ENCODE measurements around the gene M6PR.
A peak's percentile ranks its signal among the peaks of the same experiment; 100 is the strongest.

The M6PR gene

DNA sequence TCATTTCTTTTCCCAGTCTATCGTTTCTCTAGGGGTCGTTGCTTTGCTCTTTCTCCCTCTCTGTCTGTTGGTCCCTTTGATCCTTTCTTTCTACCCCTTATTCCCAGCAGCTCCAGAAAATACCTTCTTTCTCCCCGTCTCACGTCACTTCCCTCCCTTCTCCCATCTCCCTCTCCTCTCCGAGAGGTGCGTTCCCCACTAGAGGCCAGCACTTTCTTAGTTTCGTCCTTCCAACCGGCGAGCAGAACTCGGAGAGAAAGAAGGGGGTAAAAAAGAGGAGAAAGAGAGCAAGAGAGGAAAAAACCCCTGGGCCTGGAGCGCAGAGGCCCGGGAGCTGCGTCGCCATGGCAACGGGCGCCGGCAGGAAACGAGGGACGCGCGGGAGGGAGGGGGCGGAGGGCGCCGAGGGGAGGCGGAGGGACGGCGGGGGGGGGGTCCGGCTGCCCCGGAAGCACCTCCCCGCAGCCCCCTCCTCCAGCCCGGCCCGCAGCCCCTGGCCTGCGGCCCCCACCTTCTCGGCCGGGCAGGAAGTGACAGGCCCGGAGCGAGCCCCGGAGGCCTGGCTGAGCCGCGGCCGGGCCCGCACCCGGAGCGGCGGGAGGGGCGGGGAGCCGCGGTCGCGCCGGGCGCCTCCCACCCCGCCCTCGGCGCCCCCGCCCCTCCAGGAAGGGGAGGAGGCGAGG is 35.3 kb downstream of the M6PR start, which contains the start of gene PHC1:
Gene PHC1, plus strand, starts transcription at position 477 of the 683 bp plus-strand sequence. CDS start 3,169 bp downstream, outside the sequence.
- ChIA-PET CTCF (interaction anchor here (0.8 to 3.4 kb wide), 7 partner anchors 24 to 305 kb away, joined by 3 to 12 read pairs (median 4); partner anchors contain the start of gene M6PR), POLR2A (interaction anchor here (0.5 kb wide), 1 partner anchor 337 kb away, joined by 3 read pairs; no protein-coding TSS in a partner anchor)
- TF ChIP-seq, protein P1, sequence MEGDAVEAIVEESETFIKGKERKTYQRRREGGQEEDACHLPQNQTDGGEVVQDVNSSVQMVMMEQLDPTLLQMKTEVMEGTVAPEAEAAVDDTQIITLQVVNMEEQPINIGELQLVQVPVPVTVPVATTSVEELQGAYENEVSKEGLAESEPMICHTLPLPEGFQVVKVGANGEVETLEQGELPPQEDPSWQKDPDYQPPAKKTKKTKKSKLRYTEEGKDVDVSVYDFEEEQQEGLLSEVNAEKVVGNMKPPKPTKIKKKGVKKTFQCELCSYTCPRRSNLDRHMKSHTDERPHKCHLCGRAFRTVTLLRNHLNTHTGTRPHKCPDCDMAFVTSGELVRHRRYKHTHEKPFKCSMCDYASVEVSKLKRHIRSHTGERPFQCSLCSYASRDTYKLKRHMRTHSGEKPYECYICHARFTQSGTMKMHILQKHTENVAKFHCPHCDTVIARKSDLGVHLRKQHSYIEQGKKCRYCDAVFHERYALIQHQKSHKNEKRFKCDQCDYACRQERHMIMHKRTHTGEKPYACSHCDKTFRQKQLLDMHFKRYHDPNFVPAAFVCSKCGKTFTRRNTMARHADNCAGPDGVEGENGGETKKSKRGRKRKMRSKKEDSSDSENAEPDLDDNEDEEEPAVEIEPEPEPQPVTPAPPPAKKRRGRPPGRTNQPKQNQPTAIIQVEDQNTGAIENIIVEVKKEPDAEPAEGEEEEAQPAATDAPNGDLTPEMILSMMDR (IDR thresholded peaks at IDR 0.05; ENCODE audit: control extremely low read depth, extremely low read depth, low read depth, missing control alignments), result peak; percentile 41
- peak; percentile 89 for DNase-seq (ENCODE audit: extremely low spot score)

DNA sequence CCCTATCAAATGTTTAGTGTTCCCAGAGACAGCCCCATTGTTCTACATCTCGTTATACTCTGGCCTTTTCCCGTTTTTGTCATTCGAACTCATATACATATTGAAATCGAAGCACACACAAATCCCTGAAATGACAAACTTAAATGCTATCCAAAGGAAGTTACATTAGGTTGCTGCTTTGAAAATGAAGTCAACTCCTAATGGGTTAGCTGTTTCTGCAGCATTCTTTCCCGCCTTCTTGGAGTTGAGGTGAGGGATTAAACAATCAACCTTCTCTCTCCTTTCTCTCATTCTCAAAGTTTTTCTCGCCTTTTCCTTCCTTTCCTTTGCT is 35.8 kb downstream of the M6PR start:
- POLR2A ChIA-PET, result no interaction called here
- DNase-seq (ENCODE audit: extremely low spot score), result no peak
- TF ChIP-seq, protein P1 (IDR thresholded peaks at IDR 0.05; ENCODE audit: control extremely low read depth, extremely low read depth, low read depth, missing control alignments), result no peak
- CTCF ChIA-PET, result interaction anchor here (1.5 to 3.4 kb wide), 4 partner anchors 23 to 305 kb away, joined by 4 to 12 read pairs (median 10); partner anchors contain the start of gene M6PR

- no peak for DNase-seq (ENCODE audit: extremely low spot score)
- ChIA-PET POLR2A (no interaction called here), CTCF (interaction anchor here (0.8 to 2.6 kb wide), 7 partner anchors 17 to 179 kb away, joined by 3 to 8 read pairs (median 4); partner anchors contain the start of gene M6PR)
- TF ChIP-seq, protein P1 (IDR thresholded peaks at IDR 0.05; ENCODE audit: control extremely low read depth, extremely low read depth, low read depth, missing control alignments), result no peak
Measured at GRCh38 chr12:8912914-8913313, 36.5 kb downstream of the M6PR start.

DNA sequence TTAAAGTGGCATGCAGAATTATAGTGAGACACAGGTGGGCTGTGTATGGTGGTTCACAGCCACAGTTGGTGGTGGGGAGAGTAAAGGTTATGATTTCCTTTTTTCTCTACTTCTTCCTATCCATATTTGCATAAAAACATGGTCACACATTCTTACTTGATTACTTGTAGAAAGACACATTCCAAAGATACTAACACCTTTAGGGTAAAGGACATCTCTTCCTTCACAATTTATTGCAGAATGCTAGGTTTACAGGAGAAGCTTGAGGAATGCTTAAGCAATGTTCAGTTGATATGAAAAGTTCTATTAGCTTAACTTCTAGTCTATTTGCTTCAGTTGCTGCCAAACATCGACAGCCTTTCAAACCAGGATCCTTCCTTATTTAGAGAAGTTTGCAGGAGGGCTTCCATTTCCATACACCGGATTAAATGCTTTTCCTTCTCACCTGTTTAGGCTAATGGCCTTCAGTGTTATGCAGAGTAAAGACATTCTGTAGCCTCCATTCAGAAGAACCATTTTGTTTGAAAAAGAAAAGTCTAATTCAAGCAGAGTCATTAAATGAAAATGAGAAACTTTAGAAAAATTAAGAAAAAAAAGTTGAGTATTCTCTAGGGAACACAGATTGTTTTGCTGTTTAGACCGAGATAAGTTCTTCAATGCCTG is 37.7 kb downstream of the M6PR start:
- TF ChIP-seq, protein P1 (IDR thresholded peaks at IDR 0.05; ENCODE audit: control extremely low read depth, extremely low read depth, low read depth, missing control alignments), result no peak
- ChIA-PET CTCF (interaction anchor here (1.1 to 2.6 kb wide), 5 partner anchors 15 to 122 kb away, joined by 3 to 8 read pairs (median 4); partner anchors contain the start of gene M6PR), POLR2A (interaction anchor here (0.8 kb wide), 1 partner anchor 38 kb away, joined by 3 read pairs; the partner anchor contains the start of gene M6PR)
- no peak for DNase-seq (ENCODE audit: extremely low spot score)

GRCh38 chr12:8909752-8910151 is 39.7 kb downstream of the M6PR start:
- ChIA-PET CTCF (interaction anchor here (0.8 to 1.0 kb wide), 2 partner anchors 9 to 20 kb away, joined by 3 read pairs; no protein-coding TSS in a partner anchor), POLR2A (no interaction called here)
- no peak for DNase-seq (ENCODE audit: extremely low spot score)
- TF ChIP-seq, protein P1 (IDR thresholded peaks at IDR 0.05; ENCODE audit: control extremely low read depth, extremely low read depth, low read depth, missing control alignments), result no peak

DNA sequence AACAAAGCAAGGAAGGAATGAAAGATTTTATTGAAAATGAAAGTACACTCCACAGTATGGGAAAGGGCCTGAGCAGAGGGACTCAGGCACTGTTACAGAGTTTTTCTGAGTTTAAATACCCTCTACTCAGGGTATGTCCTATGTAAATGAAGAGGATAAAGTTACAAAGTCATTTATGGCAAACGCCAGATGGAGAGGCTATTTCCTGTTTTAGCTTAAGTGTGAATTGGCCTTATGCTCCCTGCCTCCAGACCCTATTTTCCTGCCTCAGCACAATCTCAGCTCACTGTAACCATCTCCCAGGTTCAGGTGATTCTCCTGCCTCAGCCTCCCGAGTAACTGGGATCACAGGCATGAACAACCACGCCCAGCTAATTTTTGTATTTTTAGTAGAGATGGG is 41.9 kb downstream of the M6PR start:
- no peak for DNase-seq (ENCODE audit: extremely low spot score)
- ChIA-PET CTCF (interaction anchor here (1.1 to 2.0 kb wide), 3 partner anchors 13 to 293 kb away, joined by 3 to 5 read pairs (median 3); no protein-coding TSS in a partner anchor), POLR2A (interaction anchor here (0.6 kb wide), 1 partner anchor 191 kb away, joined by 5 read pairs; no protein-coding TSS in a partner anchor)
- TF ChIP-seq, protein P1 (IDR thresholded peaks at IDR 0.05; ENCODE audit: control extremely low read depth, extremely low read depth, low read depth, missing control alignments), result no peak
